Activated CD4-positive, alpha-beta T cell treated with anti-CD3 and anti-CD28 coated beads, Interleukin-2, amount 10 ng/mL, durations not matched to agents 7 days and 5 days (primary cell): ENCODE measurements around the gene CELSR3. TPM values are rescaled to one million over a fixed set of nuclear protein-coding genes. Genes with fewer than 3 reads are reported as not detected.

Source experiments
- CTCF ChIA-PET: fragments of 350-600 bp; sonication (Branson Sonifier 250); formaldehyde crosslinking; loops from one replicate; lab custom pipeline; 2021; ENCODE audit warnings: antibody characterized with exemption; lab: Charles Lee
- POLR2A ChIA-PET: fragments of 350-600 bp; sonication (Branson Sonifier 250); formaldehyde crosslinking; loops from one replicate; lab custom pipeline; 2021; ENCODE audit warnings: antibody characterized with exemption; lab: Charles Lee
- DNase-seq: peaks from one replicate; pipeline ENCODE4 v3.0.0-alpha.2; 2020
- H3K27ac Mint-ChIP-seq: one replicate; pipeline ENCODE4 v1.8.0; 2021; ENCODE audit warnings: mild to moderate bottlenecking, moderate library complexity, mixed read lengths
- H3K27me3 Mint-ChIP-seq: one replicate; pipeline ENCODE4 v1.8.0; 2021; ENCODE audit warnings: mixed read lengths
- H3K36me3 Mint-ChIP-seq: one replicate; pipeline ENCODE4 v1.8.0; 2021; ENCODE audit warnings: low read depth, mixed read lengths
- H3K4me1 Mint-ChIP-seq: one replicate; pipeline ENCODE4 v1.8.0; 2021; ENCODE audit warnings: mixed read lengths
- H3K4me3 Mint-ChIP-seq: one replicate; pipeline ENCODE4 v1.8.0; 2021; ENCODE audit warnings: mild to moderate bottlenecking, moderate library complexity, mixed read lengths
- H3K9me3 Mint-ChIP-seq: one replicate; pipeline ENCODE4 v1.8.0; 2021; ENCODE audit warnings: mixed read lengths
- total RNA-seq, 2 experiments: library from RNA; stranded (reverse); gene quantifications; one replicate each; pipeline ENCODE4 v1.2.3, GENCODE V29; 2021

The CELSR3 gene
- total RNA-seq, 2 experiments from 2014 or later, result 7.9 to 8.6 TPM

DNA sequence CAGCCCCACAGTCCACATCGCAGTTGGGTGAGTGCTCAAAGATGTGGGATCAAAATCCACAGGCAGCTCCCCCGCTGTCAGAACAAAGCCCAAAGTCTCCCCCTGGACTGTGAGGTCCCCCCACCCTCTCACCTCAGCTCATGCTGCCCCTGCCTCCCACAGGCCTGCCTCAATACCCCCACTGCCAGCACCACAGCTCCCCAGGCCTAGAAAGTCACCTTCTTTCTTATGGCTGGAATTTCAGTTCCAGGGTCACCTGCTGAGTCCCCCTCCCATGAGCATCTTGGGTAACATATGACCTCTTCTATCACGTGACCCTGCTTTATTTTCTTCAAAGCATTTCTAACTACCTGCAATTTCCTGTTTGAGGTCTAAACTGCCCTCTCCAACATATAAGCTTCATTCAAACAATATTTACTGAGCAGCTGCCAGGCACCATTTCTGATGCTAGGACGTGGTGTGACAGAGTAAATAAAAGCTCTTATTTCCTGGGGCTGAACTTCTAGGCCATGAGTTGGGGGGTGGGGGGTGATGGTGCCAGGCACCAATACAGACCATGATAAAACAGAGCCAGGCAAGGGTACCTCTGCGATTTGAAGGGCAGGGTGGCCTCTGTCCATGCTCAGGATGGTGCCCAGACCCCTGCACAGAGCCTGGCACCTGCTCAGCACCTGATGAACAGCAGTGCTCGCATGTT is 38.7 kb downstream of the CELSR3 start:
- Mint-ChIP-seq H3K27ac (peak overlapping the region; percentile 68), H3K4me3 (no peak overlapping the region), H3K27me3 (no peaks in the 10 kb centered on the region), H3K9me3 (peaks cover under 1% of the 10 kb centered on the region), H3K36me3 (peaks cover 16% of the 10 kb centered on the region), H3K4me1 (peaks cover 15% of the 10 kb centered on the region)
- POLR2A ChIA-PET, result interaction anchor here (0.8 kb wide), 1 partner anchor 15 kb away, joined by 3 read pairs; the partner anchor contains the start of gene UQCRC1
- DNase-seq, result no peak
- CTCF ChIA-PET, result interaction anchor here (1.0 to 5.5 kb wide), 6 partner anchors 11 to 40 kb away, joined by 3 to 40 read pairs (median 5); partner anchors contain the start of genes SLC26A6 and UQCRC1

DNA sequence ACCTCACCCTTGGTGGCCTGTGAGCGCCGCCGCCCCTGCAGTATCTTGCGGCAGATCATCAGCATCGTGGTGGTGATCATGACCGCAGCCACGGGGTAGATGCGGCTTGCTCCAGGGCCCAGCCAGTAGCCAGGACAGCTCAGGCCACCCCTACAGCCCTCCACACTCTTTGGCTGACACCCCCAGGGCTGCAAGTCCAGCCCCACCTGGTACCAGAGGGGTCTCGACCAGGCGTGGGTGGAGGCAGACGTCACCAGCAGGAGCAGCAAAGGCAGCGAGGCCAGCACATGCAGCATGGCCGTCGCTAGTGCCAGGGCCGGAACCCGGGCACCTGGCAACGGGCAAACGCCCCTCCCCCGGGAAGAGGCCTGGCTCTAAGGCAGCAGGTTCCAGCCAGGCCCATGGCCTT is 41.2 kb downstream of the CELSR3 start, which contains the start of gene TMEM89:
Gene TMEM89 (minus strand): TSS at position 309 of the 409 bp plus-strand sequence. CDS start 13 bp downstream, at position 296.
- H3K4me3 Mint-ChIP-seq, result no peak within 1 kb of the TSS
- ChIA-PET CTCF (interaction anchor here (0.6 to 5.5 kb wide), 2 partner anchors 14 to 17 kb away, joined by 5 to 40 read pairs; partner anchors contain the start of gene SLC26A6), POLR2A (no interaction called here)
- no peak for DNase-seq
- peaks cover 17% of the 10 kb centered on the region for H3K36me3 Mint-ChIP-seq
- H3K4me1 Mint-ChIP-seq, result peaks cover 15% of the 10 kb centered on the region
- H3K27me3 Mint-ChIP-seq, result no peaks in the 10 kb centered on the region
- peaks cover 12% of the 10 kb centered on the region for H3K9me3 Mint-ChIP-seq
- H3K27ac Mint-ChIP-seq, result no peak within 1 kb of the TSS

DNA sequence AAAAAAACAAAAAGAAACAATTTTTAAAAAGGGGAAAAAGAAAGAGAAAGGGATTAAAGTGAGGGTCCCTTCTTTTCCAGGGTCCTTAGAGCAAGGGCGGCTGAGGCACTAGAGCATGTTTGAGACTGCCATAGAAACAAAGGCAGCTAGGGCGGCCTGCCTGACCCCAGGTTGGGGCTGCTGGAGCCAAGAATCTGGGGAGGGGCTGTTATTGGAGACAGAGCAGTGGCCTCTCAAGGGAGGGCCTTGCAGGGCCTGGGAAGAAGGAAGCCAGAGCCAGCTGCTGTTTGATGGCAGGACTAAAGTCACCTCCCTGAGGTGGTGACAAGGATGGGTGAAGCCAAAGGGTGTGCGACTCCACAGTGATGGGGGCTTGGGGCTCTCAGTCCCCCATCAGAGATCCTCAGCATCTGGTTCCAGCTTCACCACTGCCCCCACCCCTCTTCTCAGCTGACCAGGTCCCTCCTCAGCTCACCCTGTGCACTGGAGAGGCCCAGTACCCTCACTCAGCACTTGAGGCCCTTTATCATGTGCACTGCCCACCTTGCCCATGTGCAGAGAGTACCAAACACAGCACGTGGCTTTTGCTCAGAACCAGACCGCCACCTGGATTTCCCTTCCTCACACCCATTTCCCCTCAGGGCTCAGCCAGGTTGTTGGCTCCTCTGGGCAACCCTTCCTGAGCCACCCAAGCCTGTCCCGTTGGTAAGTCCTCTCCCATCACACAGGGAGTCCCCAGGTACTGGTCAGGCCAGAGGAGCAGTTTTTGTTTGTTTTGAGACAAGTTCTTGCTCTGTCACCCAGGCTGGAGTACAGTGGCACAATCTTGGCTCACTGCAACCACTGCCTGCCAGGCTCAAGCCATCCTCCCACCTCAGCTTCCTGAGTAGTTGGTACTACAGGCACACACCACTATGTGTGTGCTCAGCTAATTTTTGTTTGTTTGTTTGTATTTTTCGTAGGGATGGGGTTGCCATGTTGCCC is 42.9 kb downstream of the CELSR3 start:
- ChIA-PET POLR2A (interaction anchor here (0.5 kb wide), 1 partner anchor 733 kb away, joined by 3 read pairs; no protein-coding TSS in a partner anchor), CTCF (interaction anchor here (0.5 to 1.4 kb wide), 4 partner anchors 16 to 146 kb away, joined by 3 to 4 read pairs (median 4); partner anchors contain the start of gene SLC26A6)
- no peak for DNase-seq
- H3K9me3 Mint-ChIP-seq, result peaks cover 15% of the 10 kb centered on the region
- H3K4me3 Mint-ChIP-seq, result no peak overlapping the region
- no peaks in the 10 kb centered on the region for H3K27me3 Mint-ChIP-seq
- no peak overlapping the region for H3K27ac Mint-ChIP-seq
- H3K36me3 Mint-ChIP-seq, result peaks cover 13% of the 10 kb centered on the region
- H3K4me1 Mint-ChIP-seq, result peaks cover 11% of the 10 kb centered on the region

DNA sequence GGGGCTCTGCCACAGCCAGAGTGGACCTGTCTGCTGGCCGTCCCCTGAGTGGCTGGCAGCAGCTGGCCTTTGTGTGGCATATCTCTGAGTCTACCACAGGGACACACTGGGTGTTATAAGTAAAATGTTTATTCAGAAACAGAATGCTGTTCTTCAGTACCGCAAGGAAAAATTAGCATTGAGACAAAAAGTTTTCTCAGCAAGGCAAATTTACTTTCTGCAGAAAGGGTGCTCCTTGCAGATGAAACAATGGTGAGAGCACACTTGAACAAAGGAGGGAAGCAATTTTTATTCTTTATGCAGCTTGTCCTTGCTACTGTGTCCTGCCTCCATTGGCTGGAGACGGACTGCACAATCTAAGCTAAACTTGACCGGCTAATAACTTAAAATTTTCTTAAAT is 45.1 kb downstream of the CELSR3 start:
- peaks cover 13% of the 10 kb centered on the region for H3K36me3 Mint-ChIP-seq
- peaks cover 15% of the 10 kb centered on the region for H3K9me3 Mint-ChIP-seq
- peaks cover 7% of the 10 kb centered on the region for H3K4me1 Mint-ChIP-seq
- no peak overlapping the region for H3K27ac Mint-ChIP-seq
- ChIA-PET CTCF (interaction anchor here (1.1 kb wide), 1 partner anchor 18 kb away, joined by 4 read pairs; the partner anchor contains the start of gene SLC26A6), POLR2A (no interaction called here)
- DNase-seq, result no peak
- no peaks in the 10 kb centered on the region for H3K27me3 Mint-ChIP-seq
- H3K4me3 Mint-ChIP-seq, result no peak overlapping the region

- Mint-ChIP-seq H3K27ac (no peak overlapping the region), H3K4me1 (peaks cover 16% of the 10 kb centered on the region), H3K9me3 (peaks cover 15% of the 10 kb centered on the region), H3K4me3 (no peak overlapping the region), H3K36me3 (peaks cover 11% of the 10 kb centered on the region), H3K27me3 (no peaks in the 10 kb centered on the region)
- DNase-seq, result no peak
- POLR2A ChIA-PET, result no interaction called here
- CTCF ChIA-PET, result interaction anchor here (0.8 to 3.0 kb wide), 4 partner anchors 9 to 72 kb away, joined by 3 to 9 read pairs (median 4); no protein-coding TSS in a partner anchor
Measured at GRCh38 chr3:48614044-48614443, 48.6 kb downstream of the CELSR3 start.

DNA sequence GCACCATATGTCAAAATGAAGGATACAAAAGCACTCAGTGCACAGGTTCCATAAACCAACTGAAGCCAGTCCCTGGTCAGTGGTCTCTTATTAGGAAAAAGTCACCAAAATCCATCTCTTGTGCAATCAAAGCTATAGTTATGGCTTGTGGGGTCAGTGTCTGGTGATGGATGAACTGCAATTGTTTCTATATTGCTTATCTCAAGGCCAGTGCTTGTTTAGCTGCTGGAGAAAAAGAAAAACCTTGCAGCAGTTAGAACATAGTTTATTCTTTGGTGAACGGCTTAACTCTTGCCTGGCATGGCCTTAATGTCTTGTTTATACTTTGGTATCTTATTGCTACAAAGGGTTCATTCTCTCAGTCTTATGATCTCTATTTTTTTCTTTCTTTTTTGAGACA is 50.4 kb downstream of the CELSR3 start:
- CTCF ChIA-PET, result interaction anchor here (0.7 to 3.0 kb wide), 3 partner anchors 11 to 212 kb away, joined by 4 to 9 read pairs (median 4); no protein-coding TSS in a partner anchor
- POLR2A ChIA-PET, result no interaction called here
- peaks cover 6% of the 10 kb centered on the region for H3K9me3 Mint-ChIP-seq
- H3K36me3 Mint-ChIP-seq, result peaks cover 15% of the 10 kb centered on the region
- H3K4me3 Mint-ChIP-seq, result no peak overlapping the region
- H3K4me1 Mint-ChIP-seq, result peaks cover 26% of the 10 kb centered on the region
- DNase-seq, result no peak
- no peak overlapping the region for H3K27ac Mint-ChIP-seq
- no peaks in the 10 kb centered on the region for H3K27me3 Mint-ChIP-seq

- CTCF ChIA-PET, result interaction anchor here (0.5 to 1.6 kb wide), 7 partner anchors 12 to 512 kb away, joined by 3 to 4 read pairs (median 4); no protein-coding TSS in a partner anchor
- Mint-ChIP-seq H3K4me3 (peak within 1 kb of the TSS; percentile 92), H3K27ac (peak within 1 kb of the TSS; percentile 97), H3K4me1 (peaks cover 25% of the 10 kb centered on the region), H3K9me3 (no peaks in the 10 kb centered on the region), H3K27me3 (no peaks in the 10 kb centered on the region), H3K36me3 (peaks cover 25% of the 10 kb centered on the region)
- POLR2A ChIA-PET, result interaction anchor here (1.0 kb wide), 1 partner anchor 15 kb away, joined by 3 read pairs; no protein-coding TSS in a partner anchor
- DNase-seq, result peak; percentile 93
Measured at GRCh38 chr3:48609088-48610005, 53.3 kb downstream of the CELSR3 start, which contains the start of gene UQCRC1. Gene UQCRC1, minus strand, starts transcription at chr3:48609646. Its CDS starts 26 bp downstream, at chr3:48609620.

DNA sequence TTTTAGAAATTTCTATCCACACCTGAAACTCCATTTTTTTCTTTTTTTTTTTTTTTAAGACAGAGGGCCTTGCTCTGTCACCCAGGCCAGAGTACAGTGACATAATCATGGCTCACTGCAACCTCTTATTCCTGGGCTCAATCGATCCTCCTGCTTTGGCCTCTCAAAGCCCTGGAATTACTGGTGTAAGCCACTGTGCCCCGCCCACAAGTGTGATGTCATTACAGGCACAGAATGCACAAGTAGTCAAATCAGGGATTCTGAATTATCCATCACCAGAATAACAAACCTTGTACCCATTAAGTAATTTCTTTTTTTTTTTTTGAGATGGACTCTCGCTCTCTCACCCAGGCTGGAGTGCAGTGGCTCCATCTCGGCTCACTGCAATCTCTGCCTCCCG is 55.2 kb downstream of the CELSR3 start:
- no peak overlapping the region for H3K4me3 Mint-ChIP-seq
- no peaks in the 10 kb centered on the region for H3K27me3 Mint-ChIP-seq
- no peak overlapping the region for H3K27ac Mint-ChIP-seq
- DNase-seq, result no peak
- no peaks in the 10 kb centered on the region for H3K9me3 Mint-ChIP-seq
- peaks cover 36% of the 10 kb centered on the region for H3K36me3 Mint-ChIP-seq
- POLR2A ChIA-PET, result no interaction called here
- CTCF ChIA-PET, result interaction anchor here (0.9 kb wide), 1 partner anchor 150 kb away, joined by 3 read pairs; no protein-coding TSS in a partner anchor
- H3K4me1 Mint-ChIP-seq, result peaks cover 18% of the 10 kb centered on the region

GRCh38 chr3:48601622-48601994 is 61.1 kb downstream of the CELSR3 start:
- ChIA-PET POLR2A (interaction anchor here (0.6 kb wide), 1 partner anchor 46 kb away, joined by 6 read pairs; no protein-coding TSS in a partner anchor), CTCF (interaction anchor here (0.6 to 1.0 kb wide), 5 partner anchors 10 to 599 kb away, joined by 3 to 5 read pairs (median 3); no protein-coding TSS in a partner anchor)
- H3K9me3 Mint-ChIP-seq, result no peaks in the 10 kb centered on the region
- H3K4me3 Mint-ChIP-seq, result no peak overlapping the region
- no peak for DNase-seq
- no peaks in the 10 kb centered on the region for H3K4me1 Mint-ChIP-seq
- H3K27me3 Mint-ChIP-seq, result no peaks in the 10 kb centered on the region
- H3K36me3 Mint-ChIP-seq, result peaks cover 33% of the 10 kb centered on the region
- H3K27ac Mint-ChIP-seq, result no peak overlapping the region

DNA sequence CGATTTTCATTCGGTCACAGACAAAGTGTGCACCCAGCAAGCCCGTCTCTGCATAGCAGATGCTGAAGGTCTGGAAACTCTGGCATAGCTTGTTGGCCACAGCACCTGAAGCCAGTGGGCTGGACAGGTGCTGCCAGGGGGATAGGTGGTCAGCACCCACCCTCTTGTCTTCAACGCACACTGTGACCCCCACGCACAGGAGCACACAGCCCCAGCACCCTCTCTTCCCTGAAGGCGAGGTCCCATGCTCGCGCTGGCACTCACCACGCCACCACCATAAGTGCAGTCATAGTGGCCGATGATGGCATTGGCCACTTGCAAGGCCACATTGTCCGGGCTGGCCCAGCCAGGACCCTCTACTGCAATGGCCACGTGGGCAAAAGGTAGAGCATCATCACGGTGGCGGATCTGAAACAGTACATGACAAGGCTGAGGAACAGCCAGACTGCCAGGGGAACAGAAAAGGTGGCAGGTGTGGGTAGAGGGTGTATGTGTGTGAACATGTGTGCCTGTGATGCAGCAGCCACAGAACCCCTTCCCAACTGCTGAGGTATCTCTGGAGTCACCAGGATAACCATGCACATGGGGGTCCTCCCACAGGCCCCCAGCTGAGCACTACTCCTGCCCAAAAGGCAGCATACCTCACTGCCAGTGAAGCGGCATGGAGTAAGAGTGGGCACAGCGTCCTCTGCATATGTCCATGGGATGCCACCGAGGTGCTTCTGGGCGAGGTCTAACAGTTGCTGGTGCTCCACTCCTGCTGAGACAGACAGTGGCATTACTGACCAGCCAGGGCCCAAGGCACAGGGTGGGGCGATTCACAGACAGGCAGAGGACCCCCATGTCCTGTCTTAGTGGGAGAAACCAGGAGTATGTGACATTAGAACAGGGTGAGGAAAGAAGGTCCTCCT is 61.7 kb downstream of the CELSR3 start:
- H3K4me1 Mint-ChIP-seq, result no peaks in the 10 kb centered on the region
- no peak for DNase-seq
- H3K27ac Mint-ChIP-seq, result no peak overlapping the region
- no peak overlapping the region for H3K4me3 Mint-ChIP-seq
- ChIA-PET CTCF (interaction anchor here (0.6 kb wide), 1 partner anchor 134 kb away, joined by 3 read pairs; no protein-coding TSS in a partner anchor), POLR2A (no interaction called here)
- H3K9me3 Mint-ChIP-seq, result no peaks in the 10 kb centered on the region
- peaks cover 33% of the 10 kb centered on the region for H3K36me3 Mint-ChIP-seq
- H3K27me3 Mint-ChIP-seq, result peaks cover 3% of the 10 kb centered on the region
